Peyer's patch (tissue), 4 donors: ENCODE data around the gene MINDY1. TPM values are rescaled to one million over a fixed set of nuclear protein-coding genes. Genes with fewer than 3 reads are reported as not detected.
A peak's percentile ranks its signal among the peaks of the same experiment; 100 is the strongest.

ENCODE experiments used
- DNase-seq, 3 donors: peaks; one replicate each; pipeline ENCODE4 v3.0.0-alpha.2; 2017 to 2019
- H3K27ac ChIP-seq, 4 donors: fragments of 200-600 bp; sonication (generic); one replicate each; pipeline ENCODE4 v1.5.1; 2016 to 2019
- H3K27me3 ChIP-seq, 2 donors: fragments of 200-600 bp; sonication (generic); one replicate each; pipeline ENCODE4 v1.5.1; 2019
- H3K36me3 ChIP-seq, 3 donors: fragments of 200-600 bp; sonication (generic); one replicate each; pipeline ENCODE4 v1.5.1; 2016 to 2019
- H3K4me1 ChIP-seq, 4 donors: fragments of 200-600 bp; sonication (generic); one replicate each; pipeline ENCODE4 v1.5.1; 2016 to 2019
- H3K4me3 ChIP-seq, 4 donors: fragments of 200-600 bp; sonication (generic); 1 replicate in 3 of 4; 2 replicates in 1 of 4; pipeline ENCODE4 v1.5.1; 2016 to 2019; ENCODE audit warnings: mild to moderate bottlenecking in 1 of 4
- H3K9me3 ChIP-seq, 4 donors: fragments of 200-600 bp; sonication (generic); one replicate each; pipeline ENCODE4 v1.5.1; 2016 to 2019; ENCODE audit warnings: mild to moderate bottlenecking in 1 of 4
- CTCF ChIP-seq, 6 experiments: fragments of 450-650 bp in 4 of 6; fragments of 200-600 bp in 2 of 6; sonication (generic) in 1 of 6; IDR thresholded peaks; one replicate each; pipeline ENCODE4 v1.5.1; 2017 to 2019; ENCODE audit warnings: antibody characterized with exemption in 6 of 6, mild to moderate bottlenecking in 3 of 6, moderate library complexity in 1 of 6
- POLR2A ChIP-seq, 2 donors: fragments of 450-650 bp; IDR thresholded peaks; one replicate each; pipeline ENCODE4 v1.5.1; 2017; ENCODE audit warnings: antibody characterized with exemption in 2 of 2, mild to moderate bottlenecking in 2 of 2, moderate library complexity in 2 of 2
- total RNA-seq, 4 donors: library from RNA; depleted of rRNA; stranded (reverse); fragments of >200 nt; gene quantifications; one replicate each; pipeline ENCODE4 v1.1.0, GENCODE V29; 2016

The MINDY1 gene
- total RNA-seq, 4 donors from 2014 or later, result 37.1 to 76.4 (median 57.4) TPM

- Histone ChIP-seq H3K4me1 (peaks cover 0 to 21% (median 5%) of the 10 kb centered on the region in 4 donors), H3K9me3 (no peaks in the 10 kb centered on the region), H3K4me3 (no peak overlapping the region), H3K27ac (no peak overlapping the region), H3K27me3 (no peaks in the 10 kb centered on the region), H3K36me3 (peaks cover 0 to 38% (median 5%) of the 10 kb centered on the region in 3 donors)
- no peak for TF ChIP-seq CTCF (IDR thresholded peaks at IDR 0.05)
- no peak for TF ChIP-seq POLR2A (IDR thresholded peaks at IDR 0.05)
- no peak for DNase-seq
These were observed 43.5 kb upstream of the MINDY1 start for GRCh38 chr1:151050051-151050688.

- Histone ChIP-seq H3K27me3 (no peaks in the 10 kb centered on the region), H3K9me3 (no peaks in the 10 kb centered on the region), H3K36me3 (peaks cover 0 to 31% (median 1%) of the 10 kb centered on the region in 3 donors), H3K4me3 (no peak overlapping the region), H3K27ac (no peak overlapping the region), H3K4me1 (peaks cover 0 to 18% (median 2%) of the 10 kb centered on the region in 4 donors)
- no peak for TF ChIP-seq CTCF (IDR thresholded peaks at IDR 0.05)
- TF ChIP-seq POLR2A (IDR thresholded peaks at IDR 0.05), result no peak
- DNase-seq, result no peak
These were observed 42.8 kb upstream of the MINDY1 start for GRCh38 chr1:151049458-151049857.

- Histone ChIP-seq H3K4me3 (peak overlapping the region; percentile 46 to 74 (median 66)), H3K36me3 (peaks cover 0 to 23% (median 0%) of the 10 kb centered on the region in 3 donors), H3K4me1 (peaks cover 0 to 18% (median 2%) of the 10 kb centered on the region in 4 donors), H3K9me3 (no peaks in the 10 kb centered on the region), H3K27ac (peak overlapping the region; percentile 76 to 90 (median 82)), H3K27me3 (no peaks in the 10 kb centered on the region)
- TF ChIP-seq CTCF (IDR thresholded peaks at IDR 0.05), result peak in 1 of 6 experiments; percentile 52
- no peak for TF ChIP-seq POLR2A (IDR thresholded peaks at IDR 0.05)
- no peak for DNase-seq
These were observed 41.9 kb upstream of the MINDY1 start for GRCh38 chr1:151048645-151049032.

GRCh38 chr1:151047925-151048644 lies 41.4 kb upstream of the MINDY1 start:
- H3K27me3 ChIP-seq, result no peaks in the 10 kb centered on the region
- H3K4me3 ChIP-seq, result peak overlapping the region; percentile 46 to 74 (median 66)
- peak overlapping the region; percentile 76 to 90 (median 82) for H3K27ac ChIP-seq
- peaks cover 0 to 17% (median 0%) of the 10 kb centered on the region in 3 donors for H3K36me3 ChIP-seq
- TF ChIP-seq POLR2A (IDR thresholded peaks at IDR 0.05), result peak in 1 of 2 donors; percentile 34
- peak in 5 of 6 experiments; percentile 25 to 50 (median 47) for TF ChIP-seq CTCF (IDR thresholded peaks at IDR 0.05)
- H3K4me1 ChIP-seq, result peaks cover 0 to 18% (median 2%) of the 10 kb centered on the region in 4 donors
- H3K9me3 ChIP-seq, result no peaks in the 10 kb centered on the region
- DNase-seq, result peak; percentile 76 to 84 (median 77)

- no peaks in the 10 kb centered on the region for H3K27me3 ChIP-seq
- peak; percentile 68 to 86 (median 71) for DNase-seq
- peak within 1 kb of the TSS; percentile 46 to 74 (median 66) for H3K4me3 ChIP-seq
- peak within 1 kb of the TSS; percentile 76 to 90 (median 82) for H3K27ac ChIP-seq
- H3K9me3 ChIP-seq, result no peaks in the 10 kb centered on the region
- H3K4me1 ChIP-seq, result peaks cover 0 to 18% (median 2%) of the 10 kb centered on the region in 4 donors
- H3K36me3 ChIP-seq, result peaks cover 0 to 12% (median 0%) of the 10 kb centered on the region in 3 donors
- TF ChIP-seq POLR2A (IDR thresholded peaks at IDR 0.05), result peak in 1 of 2 donors; percentile 38
- peak in 1 of 6 experiments; percentile 2 for TF ChIP-seq CTCF (IDR thresholded peaks at IDR 0.05)
These were observed 40.9 kb upstream of the MINDY1 start, which contains the start of gene C1orf56 for GRCh38 chr1:151047591-151047924. C1orf56 (plus strand) TSS chr1:151047751; CDS start chr1:151047848, 97 bp downstream.
